Prostate gland (tissue), 2 donors: ENCODE measurements around the gene SPDL1.

ENCODE experiments used
- POLR2A ChIP-seq: fragments of 450-650 bp; IDR thresholded peaks from one replicate; pipeline ENCODE4 v1.6.1; 2016; ENCODE audit warnings: antibody characterized with exemption, mild to moderate bottlenecking
- POLR2AphosphoS5 ChIP-seq: sonication (generic); formaldehyde crosslinking; IDR thresholded peaks from one replicate; pipeline ENCODE4 v1.6.1; 2017; ENCODE audit warnings: antibody characterized with exemption
- TF ChIP-seq, protein P1 (sequence below), 4 experiments: fragments of 200-600 bp in 2 of 4; fragments of 450-650 bp in 2 of 4; sonication (generic) in 2 of 4; IDR thresholded peaks; 1 replicate in 3 of 4; 2 replicates in 1 of 4; pipeline ENCODE4 v1.5.1; 2016 to 2019; ENCODE audit warnings: antibody characterized with exemption in 4 of 4, mild to moderate bottlenecking in 2 of 4, moderate library complexity in 2 of 4

GRCh38 chr5:169629847-169630548 lies 46.4 kb downstream of the SPDL1 start:
- no peak for TF ChIP-seq POLR2A
- TF ChIP-seq, protein P1, sequence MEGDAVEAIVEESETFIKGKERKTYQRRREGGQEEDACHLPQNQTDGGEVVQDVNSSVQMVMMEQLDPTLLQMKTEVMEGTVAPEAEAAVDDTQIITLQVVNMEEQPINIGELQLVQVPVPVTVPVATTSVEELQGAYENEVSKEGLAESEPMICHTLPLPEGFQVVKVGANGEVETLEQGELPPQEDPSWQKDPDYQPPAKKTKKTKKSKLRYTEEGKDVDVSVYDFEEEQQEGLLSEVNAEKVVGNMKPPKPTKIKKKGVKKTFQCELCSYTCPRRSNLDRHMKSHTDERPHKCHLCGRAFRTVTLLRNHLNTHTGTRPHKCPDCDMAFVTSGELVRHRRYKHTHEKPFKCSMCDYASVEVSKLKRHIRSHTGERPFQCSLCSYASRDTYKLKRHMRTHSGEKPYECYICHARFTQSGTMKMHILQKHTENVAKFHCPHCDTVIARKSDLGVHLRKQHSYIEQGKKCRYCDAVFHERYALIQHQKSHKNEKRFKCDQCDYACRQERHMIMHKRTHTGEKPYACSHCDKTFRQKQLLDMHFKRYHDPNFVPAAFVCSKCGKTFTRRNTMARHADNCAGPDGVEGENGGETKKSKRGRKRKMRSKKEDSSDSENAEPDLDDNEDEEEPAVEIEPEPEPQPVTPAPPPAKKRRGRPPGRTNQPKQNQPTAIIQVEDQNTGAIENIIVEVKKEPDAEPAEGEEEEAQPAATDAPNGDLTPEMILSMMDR (IDR thresholded peaks at IDR 0.05): no peak
- TF ChIP-seq POLR2AphosphoS5: no peak
